Skeletal muscle cell (primary cell): ENCODE data around the gene YPEL1.
"Not testable (repeated sequence)": the region's sequence is repeated elsewhere in the genome, so short reads cannot be mapped to it uniquely, and the experiment has no call there.

Experiments used
- DNase-seq: peaks from one replicate; pipeline ENCODE4 v3.0.0-alpha.2; 2010; ENCODE audit warnings: low read depth
- H3K4me3 ChIP-seq: 2 replicates; pipeline ENCODE4 v1.5.1; 2011; ENCODE audit warnings: low read depth, mild to moderate bottlenecking, control low read depth, low read length, moderate library complexity

The YPEL1 gene

DNA sequence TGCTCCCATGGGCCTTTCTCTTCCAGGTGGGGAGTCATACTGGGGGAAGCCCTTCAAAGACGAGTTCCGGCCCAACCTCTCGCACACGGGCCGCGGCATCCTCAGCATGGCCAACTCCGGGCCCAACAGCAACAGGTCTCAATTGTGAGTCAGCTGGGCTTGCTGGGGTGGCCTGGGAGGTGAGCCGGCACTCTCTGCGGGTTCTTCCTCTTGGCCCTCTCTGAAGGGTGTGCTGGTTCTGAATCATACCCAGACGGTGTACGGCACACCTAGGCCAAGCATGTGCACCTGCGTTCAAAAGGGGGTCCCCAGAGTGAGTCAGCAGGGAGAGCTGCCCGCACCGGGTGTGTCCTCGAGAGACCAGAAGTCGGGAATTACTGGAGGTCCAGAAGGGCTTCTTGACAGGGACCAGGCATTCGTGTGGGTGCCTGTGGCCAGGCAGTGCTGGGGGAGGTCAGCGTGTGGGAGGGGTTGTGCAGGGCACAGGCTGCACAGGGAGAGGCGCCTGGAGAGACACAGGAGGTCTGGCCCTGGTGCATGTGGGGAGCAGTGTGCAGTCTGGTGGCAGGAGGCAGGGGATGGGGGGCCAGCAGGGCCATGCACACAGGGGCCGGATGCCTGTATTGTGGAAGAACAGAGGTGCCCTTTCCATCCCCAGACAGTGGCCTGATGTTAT lies 46.8 kb downstream of the YPEL1 start:
- H3K4me3 ChIP-seq = no peak overlapping the region
- no peak for DNase-seq

DNA sequence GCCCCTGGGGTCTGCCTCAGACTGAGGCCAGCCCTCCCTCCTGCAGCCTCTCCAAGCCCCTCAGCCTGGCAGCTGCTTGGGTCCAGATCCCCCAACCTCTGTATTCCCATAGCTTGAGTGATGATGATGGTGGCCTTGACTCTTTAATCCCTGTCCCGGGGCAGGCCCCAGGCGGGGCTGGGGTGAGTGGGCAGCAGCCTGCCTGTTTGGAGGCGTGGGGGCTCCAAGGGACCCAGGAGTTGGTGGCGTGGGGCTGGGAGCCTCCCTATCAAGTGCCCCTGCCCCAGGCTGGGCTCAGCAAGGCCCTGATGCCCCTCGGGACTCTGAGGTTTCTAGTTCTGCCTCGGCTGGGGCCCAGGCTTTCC lies 47.3 kb downstream of the YPEL1 start:
- DNase-seq = no peak
- H3K4me3 ChIP-seq = no peak overlapping the region

DNA sequence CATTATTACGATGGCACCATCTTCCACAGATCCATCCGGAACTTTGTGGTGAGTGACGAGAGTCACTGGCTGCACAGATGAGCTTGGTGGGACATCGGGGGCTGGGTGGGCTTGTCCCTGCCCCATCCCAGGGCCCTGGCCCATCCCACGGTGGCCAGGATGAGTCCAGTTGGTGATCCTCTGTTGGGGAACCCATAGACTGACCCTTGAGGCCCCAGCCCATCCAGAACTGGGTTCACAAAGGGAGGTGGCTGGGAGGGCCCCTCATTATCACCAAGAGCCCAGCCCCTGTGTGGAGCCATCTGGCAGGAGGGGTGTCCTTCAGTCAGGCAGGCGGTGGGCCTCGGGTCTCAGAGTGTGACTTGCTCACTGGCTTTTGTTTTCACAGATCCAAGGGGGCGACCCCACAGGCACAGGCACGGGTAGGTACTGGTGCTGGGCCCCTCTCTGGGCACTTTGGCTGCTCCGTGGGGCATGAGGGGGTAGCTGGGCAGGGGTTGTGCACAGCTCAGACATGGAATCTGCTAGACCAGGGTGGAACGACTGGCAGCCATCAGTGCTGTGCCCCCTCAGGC lies 47.8 kb downstream of the YPEL1 start:
- H3K4me3 ChIP-seq = no peak overlapping the region
- DNase-seq = no peak

DNA sequence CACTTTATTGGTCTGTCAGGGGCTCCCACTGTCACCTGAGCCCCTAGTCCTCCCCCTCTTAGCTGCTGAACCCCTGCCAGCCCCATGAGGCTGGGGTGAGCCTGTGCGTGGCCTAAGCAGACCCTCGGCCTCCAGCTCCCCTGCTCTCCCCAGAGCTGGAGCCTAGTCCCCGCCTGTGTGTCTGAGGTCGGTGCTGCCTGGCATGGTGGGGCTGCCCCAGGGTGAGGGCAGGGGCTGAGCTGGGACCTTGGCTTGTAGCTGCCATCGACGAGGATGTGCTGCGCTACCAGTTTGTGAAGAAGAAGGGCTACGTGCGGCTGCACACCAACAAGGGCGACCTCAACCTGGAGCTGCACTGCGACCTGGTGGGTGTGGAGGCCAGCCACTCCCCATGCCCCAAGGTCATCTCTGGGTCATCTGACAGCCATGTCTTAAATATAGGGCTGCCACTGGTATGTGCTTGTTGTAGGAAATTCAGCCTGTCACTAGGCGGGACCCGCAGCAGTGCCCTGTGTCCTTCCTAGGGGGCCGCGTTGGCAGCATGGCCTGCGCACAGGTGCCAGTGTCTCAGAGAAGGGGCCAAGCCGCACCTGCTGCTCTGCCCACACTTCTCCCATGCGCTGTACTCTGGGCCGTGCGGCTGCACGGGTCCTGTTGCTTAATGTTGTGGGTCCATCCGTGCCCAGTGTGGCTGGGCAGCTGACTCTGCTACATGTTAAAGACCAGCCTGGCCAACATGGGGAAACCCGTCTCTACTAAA lies 48.8 kb downstream of the YPEL1 start:
- DNase-seq = no peak
- H3K4me3 ChIP-seq = no peak overlapping the region

DNA sequence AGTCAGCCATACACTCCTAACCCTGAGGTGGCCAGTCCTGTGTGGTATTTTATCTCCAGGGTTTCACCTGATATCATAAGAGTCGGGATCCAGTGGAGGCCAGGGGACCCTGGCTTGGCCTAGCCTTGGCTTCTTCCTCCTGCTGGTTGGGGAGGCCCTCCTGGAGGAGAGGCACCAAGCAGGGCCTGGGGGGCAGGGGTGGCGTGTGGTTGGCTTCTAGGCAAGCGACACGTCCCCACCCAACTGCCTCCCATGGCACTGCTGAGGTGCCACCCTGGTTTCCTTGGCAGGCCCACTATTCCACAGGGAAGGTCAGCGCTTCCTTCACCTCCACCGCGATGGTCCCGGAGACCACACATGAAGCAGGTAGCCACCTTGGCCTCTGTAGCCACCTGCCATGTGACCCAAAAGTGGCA lies 49.4 kb downstream of the YPEL1 start:
- no peak for DNase-seq
- H3K4me3 ChIP-seq = no peak overlapping the region

DNA sequence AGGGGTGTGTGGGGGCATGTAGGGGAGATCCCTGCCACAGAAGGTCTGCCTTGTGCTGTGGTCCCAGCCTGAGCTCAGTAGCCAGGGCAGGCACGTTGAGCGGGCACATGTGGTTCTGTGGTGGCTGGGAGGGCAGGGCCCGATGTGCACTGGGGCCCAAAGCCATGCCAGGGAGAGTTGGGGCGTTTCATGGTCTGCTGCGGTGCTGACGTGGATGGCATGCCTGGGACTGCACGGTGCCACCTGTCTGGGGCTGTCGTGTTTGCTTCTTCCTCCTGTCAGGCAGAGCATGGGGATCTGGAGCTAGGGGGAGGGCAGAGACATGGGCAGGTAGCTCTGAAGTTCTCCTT lies 50.5 kb downstream of the YPEL1 start:
- DNase-seq = no peak
- no peak overlapping the region for H3K4me3 ChIP-seq

DNA sequence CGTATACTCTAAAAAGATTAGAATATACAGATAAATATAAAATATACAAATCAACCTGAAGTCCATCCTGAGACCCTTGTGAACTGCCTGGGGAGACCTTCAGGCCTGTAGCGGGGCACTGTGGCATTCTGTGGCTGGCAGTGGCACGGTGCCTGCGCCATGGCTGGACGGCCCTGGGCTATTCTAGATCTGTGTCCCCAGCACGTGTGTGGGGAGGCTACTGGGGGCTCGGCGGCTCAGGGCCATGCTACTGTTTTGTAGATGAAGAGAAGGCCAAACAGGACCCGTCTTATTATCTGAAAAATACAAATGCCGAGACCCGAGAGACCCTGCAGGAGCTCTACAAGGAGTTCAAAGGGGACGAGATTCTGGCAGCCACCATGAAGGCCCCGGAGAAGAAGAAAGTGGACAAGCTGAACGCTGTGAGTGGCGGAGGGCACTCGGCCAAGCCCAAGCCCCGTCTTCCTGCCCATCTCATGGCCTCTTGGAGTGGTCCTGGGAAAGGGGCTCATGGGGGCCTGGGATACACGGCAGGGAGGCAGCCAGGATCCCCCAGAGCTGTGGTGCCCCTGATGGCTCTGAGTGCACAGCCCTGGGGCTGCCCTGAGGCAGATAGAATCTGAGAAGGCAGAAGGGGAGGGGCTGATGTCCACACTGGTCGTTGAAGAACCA lies 51.0 kb downstream of the YPEL1 start:
- DNase-seq = no peak
- no peak overlapping the region for H3K4me3 ChIP-seq

DNA sequence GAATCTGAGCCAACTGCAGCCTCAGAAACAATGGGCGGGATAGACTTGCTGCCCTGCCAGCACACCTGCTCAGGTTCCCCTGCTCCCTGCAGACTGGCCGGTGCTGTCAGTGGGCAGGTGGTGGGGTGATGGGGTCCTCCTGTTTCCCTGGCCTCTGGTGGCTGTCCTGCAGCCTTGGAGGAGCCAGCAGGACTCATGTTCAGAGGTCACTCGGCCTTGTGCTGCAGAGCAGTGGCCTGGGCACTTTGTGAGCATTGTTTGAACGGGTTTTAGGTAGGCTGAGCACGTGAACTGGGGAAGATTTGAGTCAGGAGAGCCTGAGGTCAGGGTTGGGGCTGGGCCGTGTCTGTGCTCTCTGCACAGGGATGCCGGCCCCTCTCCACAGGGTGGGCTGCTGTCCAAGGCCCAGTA lies 52.2 kb downstream of the YPEL1 start:
- H3K4me3 ChIP-seq = no peak overlapping the region
- DNase-seq = no peak

DNA sequence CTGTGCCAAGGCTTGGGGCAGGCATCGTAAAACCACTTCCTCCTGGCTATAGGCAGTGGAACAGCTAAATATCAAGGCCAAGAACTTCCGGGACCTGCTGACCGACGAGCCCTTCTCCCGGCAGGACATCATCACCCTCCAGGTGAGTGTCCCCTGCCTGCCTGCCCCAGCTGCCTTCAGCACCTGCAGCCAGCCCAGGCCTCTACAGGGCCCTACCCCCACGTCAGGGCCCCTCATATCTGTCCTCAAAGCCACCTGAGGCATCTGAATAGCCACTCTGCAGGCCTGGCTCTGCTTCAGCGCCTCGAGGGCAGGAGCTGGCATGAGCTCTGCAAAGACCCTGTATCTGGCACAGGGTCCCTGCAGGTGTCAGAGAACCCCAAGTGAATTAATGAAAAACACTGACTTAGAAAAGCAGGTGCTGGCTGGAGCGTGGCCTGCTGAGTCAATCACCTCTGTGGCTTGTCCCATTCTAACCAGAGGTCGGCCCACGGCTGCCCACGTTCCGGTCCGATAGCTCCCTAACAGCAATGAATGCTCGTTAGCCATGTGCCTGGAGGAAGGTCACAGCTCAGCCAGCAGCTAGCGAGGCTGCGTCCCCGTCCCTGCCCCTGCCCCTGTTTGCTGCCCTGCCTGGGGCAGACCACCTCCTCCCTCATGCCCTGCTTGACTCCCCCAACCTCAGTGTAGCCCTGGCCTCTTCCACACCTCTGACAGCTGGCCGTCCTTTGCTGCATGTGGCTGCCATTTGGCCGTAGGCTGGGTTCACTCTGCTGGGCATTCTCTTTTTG lies 53.0 kb downstream of the YPEL1 start:
- no peak for DNase-seq
- H3K4me3 ChIP-seq = no peak overlapping the region

DNA sequence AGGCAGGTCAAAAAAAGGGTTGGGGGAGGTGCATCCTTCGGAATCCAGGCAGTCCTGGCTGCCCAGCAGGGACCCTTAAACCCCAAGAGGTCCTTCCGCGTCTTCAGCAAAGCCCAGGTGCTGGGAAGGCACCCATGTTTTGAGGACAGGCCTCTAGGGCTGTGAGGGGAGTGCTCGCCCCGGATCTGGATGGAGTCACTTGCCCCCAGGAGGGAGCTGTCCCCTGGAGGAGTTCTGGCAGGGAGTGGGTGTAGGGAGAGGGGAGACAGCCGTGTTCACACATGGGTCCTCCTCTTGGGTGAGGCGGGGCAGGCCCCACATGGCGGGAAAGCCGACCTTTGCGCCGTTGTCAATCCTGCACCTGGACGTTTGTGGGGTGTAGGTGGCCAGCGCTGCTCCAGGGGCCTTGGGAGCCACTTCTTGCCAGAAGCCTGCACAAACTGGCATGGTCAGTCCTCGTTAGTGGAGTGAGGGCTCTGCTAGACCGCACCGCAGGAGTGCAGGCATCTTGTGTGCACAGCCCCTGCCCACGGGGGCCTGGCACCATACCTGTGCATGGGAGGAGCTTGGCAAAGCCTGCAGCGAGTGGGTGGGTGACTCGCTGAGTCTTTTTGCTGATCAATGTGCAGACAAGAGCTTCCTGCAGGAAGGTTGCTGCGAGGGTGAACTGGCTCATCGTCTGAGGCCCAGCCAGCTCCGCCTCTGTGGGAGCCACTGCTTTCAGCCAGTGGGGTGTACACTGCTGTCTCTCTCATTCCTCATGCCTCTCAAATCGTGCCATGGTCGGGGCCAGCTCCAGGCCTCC lies 53.8 kb downstream of the YPEL1 start:
- no peak overlapping the region for H3K4me3 ChIP-seq
- DNase-seq = no peak

DNA sequence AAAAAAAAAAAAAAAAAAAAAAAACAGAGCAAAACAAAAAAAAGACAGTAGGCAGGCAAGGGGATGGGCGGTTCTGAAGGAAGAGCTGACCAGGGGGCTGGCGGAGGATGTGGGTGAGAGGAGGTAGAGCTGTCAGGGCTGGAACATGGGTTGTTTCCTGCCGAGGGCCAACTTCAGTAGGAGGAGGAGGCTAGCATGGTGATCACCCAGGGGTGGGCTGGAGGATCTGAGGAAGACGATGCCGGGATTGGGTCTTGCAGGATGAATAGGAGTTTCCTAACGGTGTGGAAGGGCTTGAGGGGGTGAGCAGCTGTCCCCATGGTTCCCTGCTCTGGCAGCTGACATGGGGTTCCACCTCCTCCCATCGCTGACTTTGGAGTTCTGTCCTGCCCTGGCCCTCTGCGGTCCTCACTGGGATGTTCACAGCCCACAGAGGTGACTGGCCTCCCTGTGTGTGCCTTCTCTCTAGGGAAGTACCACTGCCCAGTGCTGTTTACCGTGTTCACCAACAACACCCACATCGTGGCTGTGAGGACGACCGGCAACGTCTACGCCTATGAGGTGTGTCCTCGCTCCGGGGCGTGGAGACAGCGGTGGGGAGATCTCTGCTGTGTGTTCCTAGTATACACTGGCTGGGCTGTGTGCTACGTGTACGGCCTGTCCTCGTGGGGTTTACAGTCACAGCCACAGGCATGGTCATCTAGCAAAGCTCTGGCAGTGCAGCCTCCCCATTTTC lies 54.6 kb downstream of the YPEL1 start:
- no peak overlapping the region for H3K4me3 ChIP-seq
- no peak for DNase-seq

DNA sequence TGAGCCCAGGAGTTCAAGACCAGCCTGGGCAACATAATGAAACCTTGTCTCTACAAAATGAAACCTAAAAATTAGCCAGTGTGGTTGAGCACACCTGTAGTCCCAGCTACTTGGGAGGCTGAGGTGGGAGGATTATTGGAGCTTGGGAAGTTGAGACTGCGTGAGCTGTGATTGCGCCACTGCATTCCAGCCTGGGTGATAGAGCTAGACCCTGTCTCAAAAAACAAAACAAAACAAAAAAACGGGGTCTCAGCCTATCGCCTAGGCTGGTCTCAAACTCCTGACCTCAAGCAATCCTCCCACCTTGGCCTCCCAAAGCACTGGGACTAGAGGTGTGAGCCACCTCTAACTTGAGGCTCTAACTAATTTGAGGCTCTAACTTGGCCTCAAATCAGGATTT lies 56.2 kb downstream of the YPEL1 start:
- DNase-seq = no peak
- H3K4me3 ChIP-seq = no peak overlapping the region

DNA sequence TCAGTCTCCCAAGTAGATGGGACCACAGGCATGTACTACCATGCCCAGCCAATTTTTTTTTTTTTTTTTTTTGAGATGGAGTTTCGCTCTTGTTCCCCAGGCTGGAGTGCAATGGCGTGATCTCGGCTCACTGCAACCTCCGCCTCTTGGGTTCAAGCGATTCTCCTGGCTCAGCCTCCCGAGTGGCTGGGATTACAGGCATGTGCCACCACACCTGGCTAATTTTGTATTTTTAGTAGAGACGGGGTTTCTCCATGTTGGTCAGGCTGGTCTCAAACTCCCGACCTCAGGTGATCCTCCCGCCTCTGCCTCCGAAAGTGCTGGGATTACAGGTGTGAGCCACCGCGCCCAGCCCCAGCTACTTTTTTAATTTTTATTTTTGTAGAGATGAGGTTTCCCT lies 56.8 kb downstream of the YPEL1 start:
- DNase-seq = not testable (repeated sequence)

DNA sequence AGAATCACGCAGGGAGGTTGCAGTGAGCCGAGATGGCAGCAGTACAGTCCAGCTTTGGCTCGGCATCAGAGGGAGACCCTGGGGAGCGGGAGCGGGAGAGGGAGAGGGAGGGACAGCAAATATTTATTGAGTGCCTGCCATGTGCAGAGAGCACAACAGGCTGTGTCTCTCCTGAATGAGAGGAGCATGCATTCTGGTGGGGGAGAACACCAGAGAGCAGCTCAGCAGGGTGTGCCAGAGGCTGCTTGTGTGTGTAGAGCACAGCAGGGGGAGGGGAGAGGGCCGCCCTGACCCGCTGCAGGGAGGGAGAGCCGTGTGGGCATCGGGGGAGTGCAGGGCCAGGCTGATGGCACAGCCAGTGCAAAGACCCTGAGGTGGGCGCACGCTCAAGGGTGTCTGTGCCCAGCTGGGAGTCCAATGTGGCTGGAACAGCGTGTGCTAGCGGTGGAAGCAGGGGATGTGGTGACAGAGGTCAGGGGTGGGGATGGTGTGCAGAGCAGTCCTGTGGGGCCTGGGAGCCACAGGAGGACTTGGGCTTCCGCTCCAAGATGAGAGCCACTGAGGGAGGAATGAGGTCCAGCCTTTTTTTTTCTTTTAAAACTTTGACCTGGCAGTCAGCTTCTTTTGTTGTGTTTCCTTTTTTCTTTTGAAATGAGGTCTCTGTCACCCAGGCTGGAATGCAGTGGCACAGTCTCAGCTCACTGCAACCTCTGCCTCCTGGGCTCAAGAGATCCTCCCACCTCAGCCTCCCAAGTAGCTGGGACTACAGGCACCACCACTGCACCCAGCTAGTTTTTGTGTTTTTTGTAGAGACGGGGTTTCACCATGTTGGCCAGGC lies 57.8 kb downstream of the YPEL1 start:
- DNase-seq = no peak
- no peak overlapping the region for H3K4me3 ChIP-seq

More for the DNA sequence above, 56.8 kb downstream of the YPEL1 start:
- not testable (repeated sequence) for H3K4me3 ChIP-seq

DNA sequence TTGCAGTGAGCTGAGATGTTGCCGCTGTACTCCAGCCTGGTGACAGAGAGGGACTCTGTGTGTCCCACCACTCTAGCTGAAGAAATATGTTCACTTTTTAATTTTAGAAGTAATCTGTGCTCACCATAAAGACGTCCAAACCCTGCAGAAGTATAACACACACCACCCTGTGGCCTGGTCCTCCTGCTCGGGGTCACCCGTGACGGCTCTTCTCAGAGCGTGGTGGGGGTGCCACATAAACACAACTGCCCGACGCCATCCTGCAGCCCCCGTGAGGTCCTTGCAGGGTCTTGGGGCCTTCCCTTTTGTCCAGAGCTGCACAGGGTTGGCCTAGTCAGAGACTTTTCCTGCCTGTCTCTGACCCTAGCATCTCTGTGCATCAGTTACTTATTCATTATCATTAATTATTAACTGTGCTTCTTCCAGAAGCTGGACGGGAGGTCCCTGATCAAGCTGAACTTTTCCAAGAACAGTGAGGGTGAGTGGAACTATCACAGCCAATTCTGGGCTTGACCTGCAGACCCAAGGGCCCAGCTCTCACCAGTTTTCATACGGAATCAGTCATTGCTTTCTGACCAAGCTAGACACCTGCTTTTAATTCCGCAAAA lies 60.9 kb downstream of the YPEL1 start:
- no peak overlapping the region for H3K4me3 ChIP-seq
- no peak for DNase-seq

DNA sequence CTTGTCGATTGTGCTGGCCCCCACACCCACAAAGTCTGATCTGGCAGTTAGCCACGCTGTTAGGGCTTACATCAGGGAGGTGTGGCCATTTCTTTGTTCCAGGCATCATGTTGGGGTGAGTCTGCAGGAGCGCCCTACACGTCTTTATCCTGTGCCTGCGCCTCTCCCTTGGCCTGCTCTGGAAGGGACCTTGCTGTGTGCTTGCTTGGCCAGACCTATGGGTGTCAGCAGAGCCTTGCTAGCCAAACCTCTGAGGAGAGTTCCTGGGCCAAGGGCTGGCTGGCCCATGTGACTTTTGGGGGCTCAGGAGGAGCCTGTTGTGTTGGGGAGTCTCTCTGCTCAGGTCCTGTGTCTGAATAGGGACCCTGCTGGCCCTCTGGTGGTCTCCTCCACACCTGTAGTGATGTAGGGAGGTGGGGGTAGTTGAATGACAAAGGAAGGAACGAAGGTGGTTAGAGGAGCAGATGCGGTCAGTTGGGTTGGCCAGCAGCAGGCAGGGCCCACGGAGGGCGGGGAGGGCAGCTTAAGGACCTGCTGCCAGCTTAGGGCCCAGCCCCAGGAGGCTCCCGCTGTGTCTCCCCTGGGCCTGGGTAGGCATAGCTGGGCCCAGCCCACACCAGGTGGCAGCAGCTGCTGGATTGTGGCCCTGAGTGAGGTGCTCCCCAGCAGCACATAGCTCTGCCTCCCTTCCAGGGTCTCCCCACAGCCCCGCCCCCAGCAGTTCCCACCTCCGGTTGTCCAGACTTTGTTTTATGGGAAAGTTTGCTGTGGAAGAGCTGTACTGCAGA lies 61.9 kb downstream of the YPEL1 start:
- no peak for DNase-seq
- no peak overlapping the region for H3K4me3 ChIP-seq
